NCI-H128 (cell line): ENCODE results near the gene ABHD17A.

Source experiments
- DNase-seq: peaks from one replicate; lab custom pipeline; 2025; ENCODE audit not compliant: unreplicated experiment; lab: John Stamatoyannopoulos, UW

The ABHD17A gene

DNA sequence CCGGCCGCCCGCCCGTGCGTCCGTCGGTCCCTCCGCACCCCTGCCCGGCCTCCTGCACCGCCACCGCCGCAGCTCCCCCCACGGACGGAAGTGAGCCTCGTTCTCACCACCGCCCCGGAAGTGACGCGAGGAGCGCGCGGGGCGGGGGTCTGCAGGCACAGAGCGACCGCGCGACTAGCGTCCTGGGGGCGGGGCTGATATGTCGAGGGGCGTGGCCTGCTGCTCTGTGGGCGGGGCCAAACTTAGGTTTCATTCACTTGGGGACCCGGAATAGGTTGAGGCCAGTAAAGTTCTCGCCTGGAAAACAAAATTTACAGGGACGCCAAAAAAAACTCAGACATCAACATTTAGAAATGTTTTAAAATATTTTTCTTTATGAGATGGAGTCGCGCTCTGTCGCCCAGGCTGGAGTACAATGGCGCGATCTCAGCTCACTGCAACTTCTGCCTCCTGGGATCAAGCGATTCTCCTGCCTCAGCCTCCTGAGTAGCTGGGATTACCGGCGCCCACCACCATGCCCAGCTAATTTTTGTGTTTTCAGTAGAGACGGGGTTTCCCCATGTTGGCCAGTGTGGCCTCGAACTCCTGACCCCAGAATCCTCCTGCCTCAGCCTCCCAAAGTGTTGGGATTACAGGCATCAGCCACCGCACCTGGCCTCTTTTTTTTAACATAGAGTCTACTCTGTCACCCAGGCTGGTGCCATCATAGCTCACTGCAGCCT is at the start of gene ABHD17A:
ABHD17A (minus strand) TSS at position 99 of the 722 bp plus-strand sequence. CDS start 3,930 bp downstream, outside the sequence.
- DNase-seq = peak; percentile 91

DNA sequence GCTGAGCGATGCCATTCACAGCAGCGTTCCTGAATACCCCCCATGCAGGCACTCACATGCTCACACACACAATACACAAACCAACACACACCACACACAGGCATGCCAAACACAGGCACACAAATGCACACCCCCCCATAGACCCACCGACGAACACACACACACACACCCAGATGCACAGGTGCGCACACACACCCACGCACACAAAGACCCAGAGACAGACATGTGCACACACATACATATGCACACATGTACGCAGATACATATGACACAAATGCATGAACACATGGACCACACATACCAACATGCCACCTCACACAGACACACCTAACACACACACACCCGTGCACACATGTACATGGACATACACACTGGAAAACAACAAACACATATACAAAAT is 48.6 kb upstream of the ABHD17A start:
- no peak for DNase-seq

DNA sequence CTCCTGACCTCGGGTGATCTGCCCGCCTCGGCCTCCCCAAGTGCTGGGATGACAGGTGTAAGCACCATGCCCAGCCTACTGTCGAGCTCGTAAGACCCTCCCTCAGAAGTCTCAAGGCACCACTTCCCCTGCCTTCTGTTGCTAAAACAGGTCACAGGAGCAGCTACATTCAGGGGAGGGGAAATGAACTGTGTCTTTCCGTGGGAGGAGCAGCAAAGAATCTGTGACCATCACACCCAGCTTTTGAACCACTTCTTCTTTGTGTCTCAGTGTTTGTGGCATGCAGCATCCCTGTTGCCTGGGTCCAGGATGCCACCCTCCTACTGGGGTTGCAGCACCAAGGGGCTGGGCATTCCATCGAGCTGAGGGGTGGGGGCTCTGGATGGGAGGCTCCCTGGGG is 47.9 kb upstream of the ABHD17A start:
- DNase-seq = no peak

DNA sequence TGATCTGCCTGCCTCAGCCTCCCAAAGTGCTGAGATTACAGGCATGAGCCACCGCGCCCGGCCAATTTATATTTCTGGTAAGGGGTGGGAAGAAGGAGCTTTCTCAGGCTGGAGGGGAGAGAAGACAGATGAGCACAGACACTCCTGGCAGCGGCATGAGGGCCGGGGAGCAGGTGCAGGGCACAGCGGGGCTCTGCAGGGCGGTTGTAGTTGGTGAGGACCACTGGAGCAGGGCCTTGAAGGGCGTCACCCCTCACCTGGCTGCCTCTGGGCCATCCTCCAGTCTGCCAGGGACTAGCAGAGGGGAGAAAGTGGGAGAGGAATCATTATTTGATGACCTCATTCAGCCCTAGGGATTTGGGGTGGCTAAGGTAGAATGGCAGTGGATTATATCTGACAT is 47.1 kb upstream of the ABHD17A start:
- no peak for DNase-seq

DNA sequence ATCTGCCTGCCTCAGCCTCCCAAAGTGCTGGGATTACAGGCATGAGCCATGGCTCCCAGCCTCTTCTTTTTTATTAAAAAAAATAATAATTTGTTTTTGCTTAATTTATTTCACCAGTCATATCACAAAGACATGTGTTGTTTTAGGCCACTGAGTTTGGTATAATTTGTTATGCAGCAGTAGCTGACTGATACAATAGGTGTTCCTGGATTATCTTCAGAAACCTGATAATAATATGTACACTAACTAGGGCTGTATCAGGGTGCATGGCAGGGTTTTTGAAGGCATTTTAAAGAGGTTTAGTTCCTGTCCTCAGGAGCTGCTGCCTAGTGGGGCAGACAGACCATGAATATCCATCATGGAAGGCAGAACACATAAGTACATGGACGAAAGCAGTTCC is 46.1 kb upstream of the ABHD17A start:
- DNase-seq = no peak

DNA sequence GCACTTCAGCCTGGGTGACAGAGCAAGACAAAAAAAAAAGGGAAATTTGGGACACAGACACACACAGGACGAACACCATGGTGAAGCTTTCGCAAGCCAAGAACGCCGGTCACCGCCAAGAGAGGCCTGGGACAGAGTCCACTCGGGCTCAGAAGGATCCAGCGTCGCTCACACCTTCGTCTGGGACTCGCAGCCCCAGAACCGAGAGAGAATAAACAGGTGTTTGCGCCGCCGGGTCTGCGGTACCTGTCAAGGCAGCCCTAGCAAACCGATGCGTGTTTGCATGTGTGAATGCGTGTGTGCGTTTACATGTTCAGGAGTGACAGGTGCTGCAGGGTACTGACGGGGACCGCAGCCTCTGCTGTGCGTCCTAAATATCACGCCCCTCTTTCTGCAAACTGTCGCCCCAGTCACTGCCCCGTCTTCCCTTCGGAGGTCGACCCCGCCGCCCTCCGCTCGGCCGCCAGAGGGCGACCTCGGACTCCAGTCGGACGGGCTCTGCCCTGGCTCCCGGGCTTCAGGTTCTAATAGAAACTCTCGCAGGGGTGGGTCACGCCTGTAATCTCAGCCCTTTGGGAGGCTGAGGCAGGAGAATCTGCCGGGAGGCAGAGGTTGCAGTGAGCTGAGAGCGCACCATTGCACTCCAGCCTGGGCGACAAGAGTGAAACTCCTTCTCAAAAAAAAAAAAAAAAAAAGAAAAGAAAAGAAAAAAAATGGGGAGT is 43.9 kb upstream of the ABHD17A start:
- DNase-seq = peak; percentile 68

DNA sequence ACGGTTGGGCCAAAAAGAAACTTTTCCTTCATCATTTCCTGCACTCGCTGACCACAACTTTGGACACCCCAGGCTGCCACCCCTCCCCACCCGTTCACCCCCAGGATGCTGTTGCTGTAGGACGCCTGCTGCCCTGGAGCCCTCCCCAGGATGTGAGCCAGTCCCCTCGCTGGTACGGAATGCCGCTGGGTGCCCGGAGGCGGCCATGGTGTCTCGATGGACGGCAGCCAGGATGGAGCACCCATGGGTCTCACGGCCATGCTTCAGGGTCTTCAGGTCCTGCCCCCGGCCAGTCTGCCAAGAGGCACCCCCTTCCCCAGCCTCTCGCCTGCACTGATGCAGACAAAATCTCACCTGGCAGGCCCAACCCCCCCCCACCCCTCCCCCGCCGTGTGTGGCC is 40.2 kb upstream of the ABHD17A start:
- no peak for DNase-seq

DNA sequence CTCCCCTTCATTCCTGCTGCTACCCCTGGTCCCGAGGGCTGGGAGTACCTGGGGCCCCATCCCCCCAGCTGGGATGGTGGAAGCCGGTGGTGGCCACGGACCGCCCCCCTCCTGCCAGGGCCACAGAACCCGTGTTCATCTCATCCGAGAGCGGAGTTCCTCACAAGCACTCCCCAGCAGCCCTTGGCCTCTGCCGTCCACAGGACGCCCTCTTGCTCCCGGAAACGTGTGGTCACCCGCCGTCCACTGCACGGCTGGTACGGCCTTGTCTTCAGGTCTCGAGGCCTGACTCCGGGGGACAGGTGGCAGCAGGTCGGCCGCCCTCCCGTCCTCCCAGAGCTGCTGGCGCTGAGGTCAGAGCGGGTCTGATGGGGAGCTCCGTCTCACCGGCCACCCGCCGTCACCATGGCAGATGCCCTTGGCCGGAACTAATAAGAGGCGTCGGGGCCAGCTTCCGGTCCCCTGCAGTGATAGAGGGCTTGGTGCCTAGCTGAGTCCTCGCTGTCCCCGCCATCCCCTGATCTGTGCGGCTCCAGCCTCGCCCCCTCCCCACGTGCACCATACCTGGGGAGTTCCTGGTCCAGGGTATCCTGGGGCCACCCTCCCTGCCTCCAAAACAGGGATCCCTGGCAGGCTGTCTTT is 39.1 kb upstream of the ABHD17A start:
- no peak for DNase-seq

DNA sequence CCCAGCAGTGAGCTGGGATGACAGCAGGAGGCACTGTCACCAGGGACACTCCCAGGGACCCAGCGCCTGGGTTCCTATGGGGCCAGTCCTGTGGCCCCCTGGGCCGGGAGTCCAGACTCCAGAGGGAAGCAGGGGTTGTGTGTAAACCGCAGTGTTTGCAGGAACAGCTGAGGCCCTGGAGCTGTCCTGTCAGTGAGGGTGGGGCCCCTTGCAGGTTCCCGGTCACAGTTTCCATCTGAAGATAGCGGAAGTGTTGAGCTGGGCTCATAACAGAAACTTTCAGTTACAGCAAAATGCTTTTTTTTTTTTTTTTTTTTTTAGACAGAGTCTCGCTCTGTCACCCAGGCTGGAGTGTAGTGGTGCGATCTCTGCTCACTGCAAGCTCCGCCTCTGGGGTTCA is 38.0 kb upstream of the ABHD17A start:
- no peak for DNase-seq

DNA sequence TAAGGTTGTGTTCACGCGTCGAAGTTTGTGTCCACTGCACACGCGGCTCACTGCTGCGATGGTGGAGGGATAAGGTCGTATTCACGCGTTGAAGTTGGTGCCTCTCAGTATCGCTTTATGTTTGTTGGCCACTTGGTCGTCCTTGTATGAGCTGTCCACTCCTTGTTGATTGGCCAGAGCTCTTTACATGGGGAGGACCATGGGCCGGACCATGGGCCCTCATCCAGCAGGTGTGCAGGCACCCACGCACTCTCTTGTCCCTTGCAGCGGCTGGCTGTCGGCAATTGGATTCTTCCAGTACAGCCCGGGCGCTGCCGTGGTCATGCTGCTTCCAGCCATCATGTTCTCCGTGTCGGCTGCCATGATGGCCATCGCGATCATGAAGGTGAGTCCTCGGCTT is 37.5 kb upstream of the ABHD17A start:
- DNase-seq = no peak

DNA sequence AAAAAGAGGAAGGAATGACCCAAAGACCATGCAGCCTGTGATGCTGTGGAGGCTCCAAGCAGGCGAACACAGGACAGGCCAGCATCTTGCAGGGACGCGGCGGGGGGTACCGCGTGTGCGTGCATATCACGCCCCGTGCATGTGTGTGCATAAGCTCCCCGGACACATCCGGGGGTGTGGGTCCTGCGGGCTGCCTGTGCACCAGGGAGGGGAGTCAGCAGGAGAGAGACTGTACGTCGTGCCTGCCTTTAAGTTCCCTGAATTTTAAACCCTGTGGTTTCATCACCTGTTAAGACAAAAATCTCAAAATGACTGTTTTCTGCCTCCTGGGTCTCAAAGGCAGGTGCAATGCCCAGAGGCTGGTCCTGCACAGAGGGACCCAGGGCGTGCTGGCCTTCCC is 36.5 kb upstream of the ABHD17A start:
- DNase-seq = no peak

DNA sequence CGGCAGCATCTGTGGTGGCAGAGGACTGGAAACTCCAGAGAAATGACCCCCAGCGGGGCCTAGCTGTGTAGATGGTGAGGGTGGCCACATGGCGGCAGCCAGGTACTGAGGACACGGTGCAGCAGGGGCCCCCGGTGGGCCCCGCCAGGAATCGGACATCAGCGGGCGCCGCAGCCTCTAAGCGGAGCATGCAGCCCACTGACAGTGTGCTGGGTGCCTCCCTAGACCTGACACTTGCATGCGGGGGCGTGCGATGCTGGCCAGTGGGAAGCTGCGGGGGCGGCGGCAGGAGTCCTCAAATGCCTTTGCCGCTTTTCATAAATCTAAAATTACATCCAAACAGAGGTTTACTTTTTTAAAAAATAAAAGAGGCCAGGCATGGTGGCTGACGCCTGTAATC is 36.0 kb upstream of the ABHD17A start:
- DNase-seq = no peak

DNA sequence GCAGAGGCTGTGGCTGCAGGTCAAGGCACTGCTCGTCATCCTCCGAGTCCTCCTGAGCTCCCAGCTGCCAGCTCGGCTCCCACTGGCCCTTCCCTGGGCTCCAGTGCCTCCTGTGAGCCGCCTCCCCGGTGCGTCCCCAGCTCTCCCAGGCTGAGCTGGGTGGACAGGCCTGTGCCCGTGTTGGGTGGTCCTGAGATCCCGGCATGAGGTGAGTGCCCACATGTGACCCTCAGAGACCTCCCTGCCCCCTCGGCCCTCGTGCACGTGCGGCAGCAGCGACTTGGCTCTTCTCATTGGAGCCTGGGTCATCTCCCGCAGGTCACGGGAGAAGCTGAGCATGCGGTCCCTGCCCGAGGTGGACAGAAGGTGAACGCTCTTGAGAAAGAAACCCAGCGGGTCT is 35.3 kb upstream of the ABHD17A start:
- DNase-seq = no peak

DNA sequence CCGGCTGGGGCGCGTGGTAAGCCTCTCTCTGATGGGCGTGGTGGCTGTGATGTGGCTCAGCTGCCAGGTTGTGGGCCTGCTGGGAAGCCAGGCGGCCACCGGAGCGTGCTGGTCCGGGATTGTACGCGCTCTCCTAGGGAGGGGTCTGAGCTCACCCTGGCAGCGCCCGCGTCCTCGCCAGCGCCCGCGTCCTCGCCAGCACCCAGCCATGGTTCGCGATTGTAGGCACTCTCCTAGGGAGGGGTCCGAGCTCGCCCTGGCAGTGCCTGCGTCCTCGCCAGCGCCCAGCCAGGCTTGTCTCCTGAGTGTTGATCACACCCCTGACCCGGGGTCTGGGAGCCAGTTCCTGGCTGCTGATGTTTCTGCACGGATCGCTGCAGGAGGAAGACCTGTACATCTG is 33.7 kb upstream of the ABHD17A start:
- DNase-seq = no peak

DNA sequence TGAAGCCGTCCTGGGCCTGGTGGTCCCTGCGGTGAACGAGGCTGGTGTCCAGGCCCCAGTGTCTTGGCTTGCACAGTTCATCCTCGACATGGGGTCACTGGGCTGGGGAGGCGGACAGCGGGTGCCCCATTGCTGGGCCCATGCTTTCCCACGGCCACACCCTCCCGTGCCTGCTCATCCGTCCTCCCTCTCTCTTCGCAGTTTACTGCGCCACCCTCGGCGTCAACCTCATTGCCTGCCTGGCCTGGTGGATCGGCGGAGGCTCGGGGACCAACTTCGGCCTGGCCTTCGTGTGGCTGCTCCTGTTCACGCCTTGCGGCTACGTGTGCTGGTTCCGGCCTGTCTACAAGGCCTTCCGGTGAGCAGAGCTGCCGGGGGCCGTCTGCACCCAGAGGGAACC is 32.6 kb upstream of the ABHD17A start:
- no peak for DNase-seq

DNA sequence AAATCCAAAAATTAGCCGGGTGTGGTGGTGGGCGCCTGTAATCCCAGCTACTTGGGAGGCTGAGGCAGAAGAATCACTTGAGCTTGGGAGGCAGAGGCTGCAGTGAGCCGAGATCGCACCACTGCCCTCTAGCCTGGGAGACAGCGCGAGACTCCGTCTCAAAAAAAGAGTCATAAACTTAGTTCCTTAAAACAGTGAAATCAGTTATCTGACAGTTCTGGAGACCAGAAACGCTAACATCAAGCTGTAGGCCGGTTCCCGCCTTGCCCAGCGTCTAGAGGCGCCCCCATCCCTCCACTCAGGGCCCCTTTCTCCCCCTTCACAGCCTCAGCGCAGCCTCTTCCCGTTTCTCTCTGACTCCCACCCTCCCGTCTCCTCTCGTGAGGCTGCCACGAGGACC is 31.9 kb upstream of the ABHD17A start:
- no peak for DNase-seq

DNA sequence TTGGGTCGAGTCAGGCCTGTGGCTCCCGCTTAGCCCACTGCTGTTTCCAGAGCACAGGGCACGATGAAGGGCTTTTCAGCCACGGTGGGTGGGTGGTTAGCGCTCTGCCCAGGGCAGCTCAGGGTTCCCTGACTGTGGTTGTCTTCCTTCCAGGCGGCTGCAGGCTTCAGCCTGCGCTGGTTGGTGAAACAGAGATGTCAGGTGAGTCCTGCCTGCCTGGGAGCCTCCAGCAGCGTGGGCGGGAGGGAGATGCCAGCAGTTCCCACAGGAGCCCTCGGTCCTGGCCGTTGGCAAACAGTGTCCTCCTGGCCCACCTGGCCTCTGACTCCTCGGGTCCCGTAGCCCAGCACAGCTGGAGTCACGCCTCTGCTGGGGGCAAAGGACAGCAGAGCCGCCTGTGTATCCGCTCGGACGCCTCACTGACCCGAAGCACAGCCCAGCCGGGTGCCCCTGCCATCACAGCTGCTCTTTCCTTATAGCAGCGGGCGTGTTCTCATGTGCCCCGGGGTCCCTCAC is 29.6 kb upstream of the ABHD17A start:
- DNase-seq = no peak

DNA sequence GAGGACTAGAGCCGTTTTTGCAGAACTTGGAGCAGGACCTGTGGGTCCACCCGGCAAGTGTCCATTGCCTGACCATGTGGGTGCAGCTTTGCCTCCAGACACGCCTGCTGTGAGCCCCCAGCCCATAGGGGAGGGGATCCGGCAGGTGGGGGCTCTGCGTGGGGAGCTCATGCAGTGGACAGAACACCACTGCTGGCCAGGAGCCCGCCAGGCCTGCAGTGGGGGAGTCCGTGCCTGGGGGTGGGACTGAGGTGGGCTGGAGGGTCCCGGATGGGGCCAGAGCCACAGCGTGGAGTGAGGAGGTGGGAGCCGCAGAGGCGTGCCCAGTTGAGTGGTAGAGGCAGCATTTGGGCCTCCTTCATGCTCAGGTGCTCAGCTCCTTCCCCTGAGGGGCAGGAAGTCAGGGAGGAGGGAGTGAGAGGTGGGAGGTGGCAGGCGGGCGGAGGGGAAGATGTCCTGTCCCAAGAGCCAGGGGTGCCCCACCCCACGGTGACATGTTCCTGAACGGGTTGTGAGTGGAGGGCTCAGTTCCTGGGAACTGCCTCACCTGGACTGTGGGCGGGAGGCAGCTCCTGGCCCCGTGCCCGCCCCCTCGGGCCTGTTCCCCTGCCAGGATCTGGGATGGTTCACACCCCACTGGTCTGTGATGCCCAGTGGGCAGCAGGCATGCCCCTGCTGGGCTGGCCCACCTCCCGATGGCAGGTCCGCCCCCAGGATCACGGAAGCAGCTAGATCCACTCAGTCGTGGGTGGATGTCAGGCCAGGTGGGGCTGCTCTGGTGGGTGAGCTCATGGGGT is 28.7 kb upstream of the ABHD17A start:
- DNase-seq = no peak

DNA sequence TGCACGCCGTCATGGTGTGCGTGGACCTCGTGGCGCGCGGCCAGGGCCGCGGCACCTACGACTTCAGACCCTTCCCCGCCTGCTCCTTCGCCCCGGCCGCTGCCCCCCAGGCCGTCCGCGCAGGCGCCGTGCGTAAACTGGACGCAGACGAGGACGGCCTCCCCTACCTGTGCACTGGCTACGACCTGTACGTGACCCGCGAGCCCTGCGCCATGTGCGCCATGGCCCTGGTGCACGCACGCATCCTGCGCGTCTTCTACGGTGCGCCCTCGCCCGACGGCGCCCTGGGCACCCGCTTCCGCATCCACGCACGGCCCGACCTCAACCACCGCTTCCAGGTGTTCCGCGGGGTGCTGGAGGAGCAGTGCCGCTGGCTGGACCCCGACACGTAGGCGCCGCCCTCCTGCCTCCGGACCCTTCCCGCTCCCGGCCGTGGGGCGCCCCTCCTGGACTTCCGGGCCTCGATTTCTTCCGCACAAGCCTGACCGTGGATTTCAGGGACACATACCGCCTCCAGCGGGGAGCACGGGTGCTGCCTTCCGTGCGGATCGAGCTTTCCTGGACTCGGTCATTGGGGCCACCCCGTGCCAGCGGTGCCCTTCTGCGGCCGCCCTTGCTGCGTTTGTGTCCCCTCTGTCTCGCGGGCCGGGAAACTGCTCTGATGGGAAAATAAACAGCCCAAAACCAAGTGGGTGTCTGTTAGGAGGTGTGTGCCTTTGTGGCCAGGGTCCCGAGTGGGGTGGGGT is 27.6 kb upstream of the ABHD17A start:
- no peak for DNase-seq

DNA sequence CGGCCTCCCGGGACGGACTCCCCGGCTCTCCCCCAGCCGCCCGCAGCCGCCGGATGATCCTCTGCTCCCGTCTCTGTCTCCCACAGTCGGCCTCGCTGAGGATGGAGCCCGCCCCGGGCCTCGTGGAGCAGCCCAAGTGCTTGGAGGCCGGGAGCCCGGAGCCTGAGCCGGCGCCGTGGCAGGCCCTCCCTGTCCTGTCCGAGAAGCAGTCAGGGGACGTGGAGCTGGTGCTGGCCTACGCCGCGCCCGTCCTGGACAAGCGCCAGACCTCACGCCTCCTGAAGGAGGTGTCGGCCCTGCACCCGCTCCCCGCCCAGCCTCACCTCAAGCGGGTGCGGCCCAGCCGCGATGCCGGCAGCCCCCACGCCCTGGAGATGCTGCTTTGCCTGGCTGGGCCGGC is 26.7 kb upstream of the ABHD17A start:
- DNase-seq = no peak

DNA sequence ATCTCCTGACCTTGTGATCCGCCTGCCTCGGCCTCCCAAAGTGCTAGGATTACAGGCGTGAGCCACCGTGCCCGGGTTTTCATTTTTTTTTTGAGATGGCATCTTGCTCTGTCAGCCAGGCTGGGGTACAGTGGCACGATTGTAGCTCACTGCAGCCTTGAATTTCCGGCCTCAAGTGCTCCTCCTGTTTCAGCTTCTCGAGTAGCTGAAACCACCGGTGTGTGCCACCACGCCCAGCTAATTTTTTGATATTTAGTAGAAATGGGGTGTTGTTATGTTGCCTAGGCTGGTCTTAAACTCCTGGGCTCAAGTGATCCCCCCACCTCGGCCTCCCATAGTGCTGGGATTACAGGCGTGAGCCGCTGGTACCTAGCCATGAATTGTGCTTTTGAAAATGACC is 25.8 kb upstream of the ABHD17A start:
- no peak for DNase-seq
